ENCODE data around the gene MSI2.

MSI2 gene

DNA sequence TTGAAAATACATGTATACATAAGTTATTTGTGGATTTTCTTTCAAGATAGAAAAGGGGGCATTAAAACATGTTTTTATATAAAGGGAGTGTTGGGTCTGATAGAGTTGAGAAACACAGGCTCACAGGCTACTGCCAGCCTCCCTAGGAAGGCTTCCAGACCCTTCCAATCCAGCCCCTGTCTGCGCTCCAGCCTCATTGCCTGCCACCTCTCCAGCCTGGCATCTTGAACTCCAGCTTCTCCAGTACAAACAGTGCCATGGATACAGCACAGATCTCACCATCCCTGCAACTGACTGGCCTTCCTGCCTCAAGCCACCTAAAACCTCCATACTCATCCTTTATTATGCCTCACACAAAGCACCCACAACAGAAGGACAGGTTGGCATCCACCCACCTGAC, 448.1 kb downstream of the MSI2 start:
- H3K36me3 ChIP-seq (ENCODE audit: insufficient read depth, insufficient read length, low read length): no peaks in the 10 kb centered on the region
- no peak overlapping the region for H3K9ac ChIP-seq (ENCODE audit: insufficient read length, low read depth)
- H3K27me3 ChIP-seq (ENCODE audit: insufficient read depth, insufficient read length): peaks cover 15% of the 10 kb centered on the region
- TF ChIP-seq YY1 (IDR thresholded peaks at IDR 0.05; ENCODE audit: insufficient read depth, insufficient read length): no peak
- peaks cover 6% of the 10 kb centered on the region for H3K4me1 ChIP-seq (ENCODE audit: insufficient read depth, insufficient read length)
- H3K4me3 ChIP-seq (ENCODE audit: insufficient read length, low read depth): no peak overlapping the region
- no peak for DNase-seq (ENCODE audit: low read depth, low spot score)
- H3K9me3 ChIP-seq (ENCODE audit: insufficient read depth, low read length): no peaks in the 10 kb centered on the region

GRCh38 chr17:57705921-57706695, 449.8 kb downstream of the MSI2 start:
- no peak for DNase-seq (ENCODE audit: low read depth, low spot score)
- Histone ChIP-seq H3K4me1 (ENCODE audit: insufficient read depth, insufficient read length) (peaks cover 6% of the 10 kb centered on the region), H3K9ac (ENCODE audit: insufficient read length, low read depth) (no peak overlapping the region), H3K9me3 (ENCODE audit: insufficient read depth, low read length) (no peaks in the 10 kb centered on the region), H3K27me3 (ENCODE audit: insufficient read depth, insufficient read length) (peaks cover 11% of the 10 kb centered on the region), H3K4me3 (ENCODE audit: insufficient read length, low read depth) (no peak overlapping the region), H3K36me3 (ENCODE audit: insufficient read depth, insufficient read length, low read length) (no peaks in the 10 kb centered on the region)
- TF ChIP-seq SUZ12 (IDR thresholded peaks at IDR 0.05; ENCODE audit: extremely low read depth, insufficient read depth, insufficient read length): no peak
- TF ChIP-seq ZNF274 (IDR thresholded peaks at IDR 0.05; ENCODE audit: low read depth, low read length): no peak
- no peak for TF ChIP-seq YY1 (IDR thresholded peaks at IDR 0.05; ENCODE audit: insufficient read depth, insufficient read length)

GRCh38 chr17:57706761-57707160, 450.4 kb downstream of the MSI2 start:
- DNase-seq (ENCODE audit: low read depth, low spot score): no peak
- peaks cover 11% of the 10 kb centered on the region for H3K27me3 ChIP-seq (ENCODE audit: insufficient read depth, insufficient read length)
- no peaks in the 10 kb centered on the region for H3K36me3 ChIP-seq (ENCODE audit: insufficient read depth, insufficient read length, low read length)
- H3K4me1 ChIP-seq (ENCODE audit: insufficient read depth, insufficient read length): peaks cover 6% of the 10 kb centered on the region
- no peaks in the 10 kb centered on the region for H3K9me3 ChIP-seq (ENCODE audit: insufficient read depth, low read length)
- no peak overlapping the region for H3K9ac ChIP-seq (ENCODE audit: insufficient read length, low read depth)
- no peak overlapping the region for H3K4me3 ChIP-seq (ENCODE audit: insufficient read length, low read depth)
- TF ChIP-seq ZNF274 (IDR thresholded peaks at IDR 0.05; ENCODE audit: low read depth, low read length) (no peak), YY1 (IDR thresholded peaks at IDR 0.05; ENCODE audit: insufficient read depth, insufficient read length) (no peak), SUZ12 (IDR thresholded peaks at IDR 0.05; ENCODE audit: extremely low read depth, insufficient read depth, insufficient read length) (no peak)

DNA sequence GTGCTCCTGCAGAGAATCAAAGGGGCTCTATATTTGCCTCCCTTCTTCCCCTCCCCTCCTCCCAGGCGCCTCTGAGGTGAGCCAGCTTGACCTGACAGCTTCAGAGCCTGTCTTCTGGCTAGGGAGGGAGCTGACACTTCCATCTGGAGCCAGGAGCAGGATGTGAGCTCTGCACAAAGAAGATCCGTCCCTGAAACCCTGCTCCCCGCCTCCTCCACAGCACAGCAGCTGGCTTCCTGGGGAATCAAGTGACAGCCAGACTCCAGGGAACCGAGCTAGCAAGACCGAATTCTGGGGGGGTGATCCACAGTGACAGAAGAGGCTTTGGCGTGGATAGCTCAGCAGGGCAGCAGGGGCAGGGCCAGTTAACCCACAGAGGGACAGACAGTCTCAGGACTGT, 451.6 kb downstream of the MSI2 start:
- peaks cover 11% of the 10 kb centered on the region for H3K27me3 ChIP-seq (ENCODE audit: insufficient read depth, insufficient read length)
- DNase-seq (ENCODE audit: low read depth, low spot score): peak; percentile 15
- no peak for TF ChIP-seq SUZ12 (IDR thresholded peaks at IDR 0.05; ENCODE audit: extremely low read depth, insufficient read depth, insufficient read length)
- TF ChIP-seq YY1 (IDR thresholded peaks at IDR 0.05; ENCODE audit: insufficient read depth, insufficient read length): no peak
- TF ChIP-seq ZNF274 (IDR thresholded peaks at IDR 0.05; ENCODE audit: low read depth, low read length): no peak
- no peaks in the 10 kb centered on the region for H3K36me3 ChIP-seq (ENCODE audit: insufficient read depth, insufficient read length, low read length)
- peak overlapping the region; percentile 13 for H3K4me3 ChIP-seq (ENCODE audit: insufficient read length, low read depth)
- peak overlapping the region; percentile 12 for H3K9ac ChIP-seq (ENCODE audit: insufficient read length, low read depth)
- peaks cover 6% of the 10 kb centered on the region for H3K4me1 ChIP-seq (ENCODE audit: insufficient read depth, insufficient read length)
- H3K9me3 ChIP-seq (ENCODE audit: insufficient read depth, low read length): no peaks in the 10 kb centered on the region

GRCh38 chr17:57708410-57708809, 452.1 kb downstream of the MSI2 start:
- TF ChIP-seq YY1 (IDR thresholded peaks at IDR 0.05; ENCODE audit: insufficient read depth, insufficient read length) (no peak), SUZ12 (IDR thresholded peaks at IDR 0.05; ENCODE audit: extremely low read depth, insufficient read depth, insufficient read length) (no peak), ZNF274 (IDR thresholded peaks at IDR 0.05; ENCODE audit: low read depth, low read length) (no peak)
- Histone ChIP-seq H3K36me3 (ENCODE audit: insufficient read depth, insufficient read length, low read length) (no peaks in the 10 kb centered on the region), H3K27me3 (ENCODE audit: insufficient read depth, insufficient read length) (peaks cover 11% of the 10 kb centered on the region), H3K9ac (ENCODE audit: insufficient read length, low read depth) (peak overlapping the region; percentile 12), H3K4me3 (ENCODE audit: insufficient read length, low read depth) (peak overlapping the region; percentile 13), H3K4me1 (ENCODE audit: insufficient read depth, insufficient read length) (peaks cover 6% of the 10 kb centered on the region), H3K9me3 (ENCODE audit: insufficient read depth, low read length) (no peaks in the 10 kb centered on the region)
- no peak for DNase-seq (ENCODE audit: low read depth, low spot score)

GRCh38 chr17:57713140-57713539, 456.8 kb downstream of the MSI2 start:
- no peaks in the 10 kb centered on the region for H3K9me3 ChIP-seq (ENCODE audit: insufficient read depth, low read length)
- H3K4me1 ChIP-seq (ENCODE audit: insufficient read depth, insufficient read length): peaks cover 4% of the 10 kb centered on the region
- no peaks in the 10 kb centered on the region for H3K36me3 ChIP-seq (ENCODE audit: insufficient read depth, insufficient read length, low read length)
- H3K27me3 ChIP-seq (ENCODE audit: insufficient read depth, insufficient read length): peaks cover 4% of the 10 kb centered on the region
- no peak for TF ChIP-seq YY1 (IDR thresholded peaks at IDR 0.05; ENCODE audit: insufficient read depth, insufficient read length)
- no peak for TF ChIP-seq ZNF274 (IDR thresholded peaks at IDR 0.05; ENCODE audit: low read depth, low read length)
- TF ChIP-seq SUZ12 (IDR thresholded peaks at IDR 0.05; ENCODE audit: extremely low read depth, insufficient read depth, insufficient read length): no peak
- DNase-seq (ENCODE audit: low read depth, low spot score): no peak
- no peak overlapping the region for H3K9ac ChIP-seq (ENCODE audit: insufficient read length, low read depth)
- no peak overlapping the region for H3K4me3 ChIP-seq (ENCODE audit: insufficient read length, low read depth)

DNA sequence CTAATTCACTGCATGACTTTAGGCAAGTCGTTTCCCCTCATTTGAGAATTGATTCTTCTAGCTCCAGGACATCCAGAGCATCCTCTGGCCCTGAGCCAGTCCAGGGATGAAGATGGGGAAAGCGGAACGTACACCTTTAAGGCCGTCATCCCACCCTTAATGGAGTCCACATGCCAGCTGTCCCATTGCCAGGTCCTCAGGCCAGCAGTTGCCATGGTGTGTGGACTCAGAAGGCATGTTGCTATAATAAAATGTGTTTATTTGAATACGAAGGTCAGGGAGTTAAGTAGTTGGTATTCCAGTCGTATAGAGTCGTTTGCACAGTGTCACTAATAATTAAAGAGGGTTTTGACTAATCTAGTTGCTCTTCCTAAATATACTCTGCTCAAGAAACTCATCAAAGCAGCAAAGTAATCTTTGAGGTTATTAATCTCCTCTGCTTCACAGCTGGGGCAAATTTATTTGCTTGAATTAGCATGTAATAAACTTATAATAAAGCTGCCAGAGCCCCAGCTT, 458.4 kb downstream of the MSI2 start:
- no peak for DNase-seq (ENCODE audit: low read depth, low spot score)
- peaks cover 4% of the 10 kb centered on the region for H3K27me3 ChIP-seq (ENCODE audit: insufficient read depth, insufficient read length)

More for the DNA sequence above, 458.4 kb downstream of the MSI2 start:
- Histone ChIP-seq H3K4me1 (ENCODE audit: insufficient read depth, insufficient read length) (no peaks in the 10 kb centered on the region), H3K36me3 (ENCODE audit: insufficient read depth, insufficient read length, low read length) (no peaks in the 10 kb centered on the region), H3K9me3 (ENCODE audit: insufficient read depth, low read length) (no peaks in the 10 kb centered on the region), H3K9ac (ENCODE audit: insufficient read length, low read depth) (no peak overlapping the region), H3K4me3 (ENCODE audit: insufficient read length, low read depth) (no peak overlapping the region)
- TF ChIP-seq YY1 (IDR thresholded peaks at IDR 0.05; ENCODE audit: insufficient read depth, insufficient read length) (no peak), SUZ12 (IDR thresholded peaks at IDR 0.05; ENCODE audit: extremely low read depth, insufficient read depth, insufficient read length) (no peak), ZNF274 (IDR thresholded peaks at IDR 0.05; ENCODE audit: low read depth, low read length) (no peak)
